Fibroblast of upper back skin (primary cell): ENCODE measurements around the gene VPS45.
"Not testable (repeated sequence)": the region's sequence is repeated elsewhere in the genome, so short reads cannot be mapped to it uniquely, and the experiment has no call there.

Experiments
- DNase-seq: peaks from one replicate; pipeline ENCODE4 v3.0.0-alpha.2; 2013

The VPS45 gene

DNA sequence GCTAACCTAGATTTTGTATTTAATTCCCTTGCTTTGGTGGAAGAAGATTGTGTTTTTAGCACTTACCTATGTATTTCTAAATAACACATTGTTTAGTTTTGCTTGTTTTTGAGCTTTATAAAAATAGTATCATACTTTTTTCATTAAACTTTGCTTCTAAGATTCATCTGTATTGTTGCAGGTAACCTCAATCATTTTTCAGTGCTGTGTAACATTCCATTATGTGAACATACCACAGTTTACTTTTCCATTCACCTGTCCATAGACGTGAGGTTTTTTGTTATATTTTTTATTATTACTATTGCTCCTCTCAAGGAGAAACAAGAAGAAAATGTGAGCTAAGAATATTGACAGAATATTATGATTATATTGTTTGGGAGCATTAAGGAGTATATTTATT is 67.0 kb downstream of the VPS45 start:
- no peak for DNase-seq

DNA sequence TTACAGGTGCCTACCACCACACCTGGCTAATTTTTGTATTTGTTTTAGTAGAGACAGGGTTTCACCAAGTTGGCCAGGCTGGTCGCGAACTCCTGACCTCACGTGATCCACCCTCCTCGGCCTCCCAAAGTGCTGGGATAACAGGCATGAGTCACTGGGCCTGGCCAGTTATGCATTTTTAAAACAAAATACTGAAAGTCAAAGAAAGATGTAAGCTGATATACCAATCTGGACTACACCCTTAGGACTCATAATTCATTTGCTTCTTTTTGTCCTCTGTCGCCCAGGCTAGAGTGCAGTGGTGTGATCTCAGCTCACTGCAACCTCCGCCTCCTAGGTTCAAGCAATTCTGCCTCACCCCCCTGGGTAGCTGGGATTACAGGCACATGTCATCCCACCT is 67.8 kb downstream of the VPS45 start:
- DNase-seq: not testable (repeated sequence)

DNA sequence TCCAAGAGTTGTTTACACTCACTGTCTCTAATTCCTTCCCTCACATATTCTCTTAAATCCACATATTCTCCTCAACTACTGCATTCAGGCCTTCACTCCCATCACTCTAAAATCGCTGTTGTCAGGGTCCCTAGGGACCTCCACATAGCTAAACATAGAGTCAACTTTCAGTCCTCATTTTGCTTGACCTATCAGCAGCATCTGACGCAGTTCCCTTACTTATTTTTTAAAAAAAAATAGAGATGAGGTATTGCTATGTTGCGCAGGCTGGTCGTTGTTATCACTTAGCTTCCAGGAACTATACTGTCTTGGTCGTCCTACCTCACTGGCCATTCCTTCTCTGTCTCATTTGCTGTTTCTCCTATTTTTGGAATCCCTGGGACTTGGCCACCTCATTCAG is 70.5 kb downstream of the VPS45 start:
- no peak for DNase-seq

DNA sequence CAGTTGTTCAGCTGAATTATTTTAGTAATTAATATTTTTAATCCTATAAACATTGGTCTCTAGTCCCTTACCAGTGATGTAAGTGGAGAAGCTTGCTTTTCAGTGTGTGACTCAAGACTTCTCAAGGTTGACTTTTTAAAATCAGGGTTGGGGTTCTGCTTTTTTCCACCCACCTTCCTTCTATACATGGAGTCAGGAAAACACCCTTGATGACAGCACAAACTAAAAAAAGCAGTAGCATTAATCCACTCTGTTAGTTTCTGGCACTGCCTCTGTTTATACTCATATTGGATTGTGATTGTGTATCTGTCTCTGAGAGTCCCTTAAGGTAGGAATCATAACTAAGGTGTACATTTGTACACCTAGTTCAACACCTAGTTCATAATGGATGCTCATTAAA is 73.9 kb downstream of the VPS45 start:
- no peak for DNase-seq

DNA sequence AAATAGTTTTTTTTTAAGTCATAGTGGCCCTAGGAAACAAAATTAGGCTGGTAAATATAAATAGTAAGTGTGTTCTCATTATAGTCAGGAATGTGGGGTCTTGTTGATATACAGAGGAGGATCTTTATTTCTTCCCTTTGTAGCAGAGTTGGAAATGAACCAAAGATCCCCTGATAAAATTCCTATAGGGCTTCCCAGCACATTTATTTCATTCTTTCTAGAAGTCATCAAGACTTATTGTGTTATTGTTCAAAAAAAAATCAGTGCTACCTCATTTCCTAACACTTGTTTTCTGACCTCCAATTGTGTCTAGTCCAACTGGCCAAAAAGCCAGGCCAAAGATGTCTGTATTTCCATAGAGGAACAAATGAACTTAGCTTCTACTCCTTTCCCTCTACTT is 74.5 kb downstream of the VPS45 start:
- DNase-seq: no peak

DNA sequence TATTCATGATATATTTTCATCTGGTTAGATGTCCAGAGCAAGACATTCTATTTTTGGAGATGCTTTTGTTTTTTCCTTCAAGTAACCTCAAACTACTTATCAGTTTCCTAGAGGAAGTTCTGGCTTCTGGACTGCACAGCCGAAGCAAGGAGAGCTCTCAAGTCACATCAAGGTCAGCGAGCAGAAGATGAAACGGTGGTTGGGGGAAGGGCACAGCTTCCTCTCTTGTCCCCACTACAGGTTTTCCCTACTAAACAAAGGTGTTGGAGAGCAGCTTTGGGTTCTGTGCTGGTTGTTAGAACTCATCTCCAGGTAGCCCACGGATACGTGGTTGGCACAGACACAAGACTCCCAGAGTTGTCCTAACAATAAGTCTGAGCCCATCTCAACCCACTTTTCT is 77.0 kb downstream of the VPS45 start:
- DNase-seq: no peak

DNA sequence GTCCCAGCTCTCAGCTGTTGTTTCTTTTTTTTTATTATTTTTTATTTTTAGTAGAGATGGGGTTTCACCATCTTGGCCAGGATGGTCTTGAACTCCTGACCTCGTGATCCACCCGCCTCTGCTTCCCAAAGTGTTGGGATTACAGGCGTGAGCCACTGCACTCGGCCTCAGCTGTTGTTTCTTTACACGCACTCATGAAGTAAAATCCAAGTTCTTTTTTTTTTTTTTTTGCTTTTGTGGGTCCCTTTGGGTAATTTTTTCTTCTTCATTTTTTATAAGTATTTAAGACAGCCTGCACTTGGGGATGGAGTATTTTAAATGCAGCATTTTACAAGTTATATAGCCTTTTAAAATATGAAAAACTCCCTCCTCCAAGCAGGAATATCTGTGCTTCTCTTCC is 78.4 kb downstream of the VPS45 start:
- not testable (repeated sequence) for DNase-seq

DNA sequence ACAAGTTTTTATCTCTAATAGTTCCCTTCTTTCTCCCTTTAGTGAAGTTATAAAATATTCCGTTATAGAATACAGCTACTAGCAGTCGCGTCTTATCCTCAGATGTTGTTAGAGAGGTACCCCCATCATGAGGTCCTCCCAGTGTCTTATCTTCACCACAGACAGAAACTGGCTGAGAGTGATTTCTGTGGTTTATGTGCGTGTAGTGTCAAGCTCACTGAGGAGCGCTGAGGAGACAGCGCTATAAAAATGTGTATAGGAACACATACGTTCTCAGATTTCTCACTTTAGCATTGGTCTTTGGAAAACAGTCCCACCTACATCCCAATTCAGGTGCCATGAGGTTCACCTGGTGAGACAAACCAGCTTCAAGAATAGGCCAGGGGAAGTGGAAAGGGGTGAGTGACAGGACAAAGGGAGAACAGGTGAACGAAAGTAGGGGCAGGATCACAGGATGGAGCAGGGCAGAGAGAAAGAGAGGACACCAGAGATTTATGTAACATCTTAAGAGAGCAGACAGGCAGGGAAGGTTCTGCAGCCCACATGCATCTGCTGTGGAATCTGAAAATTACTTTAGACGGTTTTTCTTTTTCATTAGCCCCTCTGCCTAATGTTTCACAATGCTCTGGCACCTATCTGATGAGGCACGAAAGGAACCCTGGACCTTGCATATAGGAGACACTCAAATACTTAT is 79.4 kb downstream of the VPS45 start:
- DNase-seq: no peak

DNA sequence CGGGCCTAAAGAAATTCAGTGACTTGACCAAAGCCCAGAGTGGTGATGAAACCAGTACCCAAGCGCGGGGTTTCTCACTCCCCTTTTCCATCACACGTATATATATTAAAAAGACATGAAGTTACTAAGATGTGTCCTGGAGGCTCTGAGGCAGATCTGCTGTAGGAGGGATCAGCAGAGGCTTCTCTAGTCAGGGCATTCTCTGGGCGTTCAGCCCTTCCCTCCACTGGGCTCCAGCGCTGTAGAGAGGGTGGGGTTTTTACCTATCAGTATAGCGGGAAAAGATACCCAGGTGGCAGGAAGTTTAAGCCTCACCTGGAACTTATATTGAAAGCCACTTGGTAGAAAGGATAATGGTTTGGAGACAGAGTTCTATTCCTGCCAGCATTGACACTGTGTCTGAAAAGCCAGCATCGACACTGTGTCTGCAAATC is 81.3 kb downstream of the VPS45 start:
- DNase-seq: peak; percentile 51

DNA sequence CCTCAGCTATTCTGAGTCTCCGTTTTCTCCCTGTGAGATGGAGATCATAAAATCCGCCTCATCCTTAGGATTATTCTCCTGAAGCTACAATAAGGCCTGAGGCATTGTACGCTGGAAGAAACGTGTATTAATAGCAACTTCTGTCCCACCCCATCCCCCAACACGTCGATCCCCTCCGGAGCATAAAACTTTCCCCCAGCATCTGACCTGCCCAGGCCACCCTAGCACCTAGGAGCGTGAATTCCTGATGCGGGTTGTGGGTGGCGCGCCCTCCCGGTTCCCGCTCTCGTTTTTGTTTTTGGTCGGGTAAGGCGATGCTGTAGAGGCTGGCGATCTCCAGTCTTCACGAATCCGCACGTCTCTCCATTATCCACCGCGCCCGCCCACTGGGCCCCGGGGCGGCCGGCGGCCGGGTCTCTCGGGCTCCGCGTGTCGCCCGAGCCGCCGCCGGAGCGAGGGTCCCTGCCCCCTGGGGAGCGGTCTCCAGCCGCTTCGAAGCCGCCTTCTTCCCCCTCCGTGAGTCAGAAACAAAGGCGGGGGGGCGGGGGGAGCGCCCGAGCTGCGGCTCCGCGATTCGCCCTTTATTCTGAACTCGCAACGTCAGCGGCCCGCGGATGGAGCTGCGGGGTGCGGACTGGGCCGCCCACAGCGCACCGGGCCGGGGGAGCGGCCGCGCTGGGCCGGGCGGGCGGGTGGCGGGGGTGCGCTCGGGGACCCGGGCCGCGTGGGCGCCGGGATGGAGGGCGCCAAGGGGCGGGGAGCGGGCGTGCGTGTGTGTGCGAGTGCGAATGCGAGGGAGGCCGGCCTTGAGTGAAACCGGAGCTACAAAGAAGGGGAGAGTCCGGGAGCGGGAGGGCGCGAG is 81.9 kb downstream of the VPS45 start, which contains the start of gene PLEKHO1:
Gene PLEKHO1 (plus strand): TSS at position 646 of the 862 bp plus-strand sequence. CDS start 342 bp downstream, outside the sequence.
- peak; percentile 88 for DNase-seq

DNA sequence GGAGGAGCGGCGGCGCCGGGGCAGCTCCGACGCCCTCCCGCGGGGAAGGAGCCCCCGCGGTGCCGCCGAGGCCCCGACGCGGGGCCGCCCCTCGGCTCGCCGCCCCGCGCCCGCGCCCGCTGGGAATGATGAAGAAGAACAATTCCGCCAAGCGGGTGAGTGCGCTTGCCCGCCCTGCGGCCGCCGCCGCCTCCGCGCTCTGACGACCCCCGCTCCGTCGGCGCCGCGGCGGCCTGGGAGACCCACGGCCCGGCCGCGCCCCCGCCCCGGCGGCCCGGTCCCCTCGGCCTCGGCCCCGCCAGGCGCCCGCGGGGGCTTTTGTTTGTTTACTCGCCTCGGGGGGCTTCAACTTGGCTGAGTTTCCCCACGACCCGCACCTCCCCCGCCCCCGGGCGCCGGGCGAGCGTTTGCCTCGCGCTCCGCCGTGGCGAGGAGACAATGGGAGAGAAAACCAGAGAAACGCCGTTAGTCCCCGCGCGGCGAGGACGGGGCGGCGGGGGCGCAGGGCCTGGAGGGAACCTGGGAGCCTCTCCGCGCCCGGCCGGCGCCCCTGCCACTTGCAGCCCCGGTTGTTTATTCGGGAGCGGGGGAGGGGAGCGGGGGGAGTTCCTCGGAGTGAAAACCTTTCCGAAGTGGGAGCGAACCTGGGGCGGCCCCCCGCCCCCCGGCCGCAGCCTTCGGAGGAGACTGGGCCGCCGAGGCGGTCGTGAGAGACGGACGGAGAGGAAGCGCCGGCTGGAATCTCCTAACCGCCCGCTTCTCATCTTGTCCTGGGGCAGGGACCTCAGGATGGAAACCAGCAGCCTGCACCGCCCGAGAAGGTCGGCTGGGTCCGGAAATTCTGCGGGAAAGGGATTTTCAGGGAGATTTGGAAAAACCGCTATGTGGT is 82.8 kb downstream of the VPS45 start:
- no peak for DNase-seq

DNA sequence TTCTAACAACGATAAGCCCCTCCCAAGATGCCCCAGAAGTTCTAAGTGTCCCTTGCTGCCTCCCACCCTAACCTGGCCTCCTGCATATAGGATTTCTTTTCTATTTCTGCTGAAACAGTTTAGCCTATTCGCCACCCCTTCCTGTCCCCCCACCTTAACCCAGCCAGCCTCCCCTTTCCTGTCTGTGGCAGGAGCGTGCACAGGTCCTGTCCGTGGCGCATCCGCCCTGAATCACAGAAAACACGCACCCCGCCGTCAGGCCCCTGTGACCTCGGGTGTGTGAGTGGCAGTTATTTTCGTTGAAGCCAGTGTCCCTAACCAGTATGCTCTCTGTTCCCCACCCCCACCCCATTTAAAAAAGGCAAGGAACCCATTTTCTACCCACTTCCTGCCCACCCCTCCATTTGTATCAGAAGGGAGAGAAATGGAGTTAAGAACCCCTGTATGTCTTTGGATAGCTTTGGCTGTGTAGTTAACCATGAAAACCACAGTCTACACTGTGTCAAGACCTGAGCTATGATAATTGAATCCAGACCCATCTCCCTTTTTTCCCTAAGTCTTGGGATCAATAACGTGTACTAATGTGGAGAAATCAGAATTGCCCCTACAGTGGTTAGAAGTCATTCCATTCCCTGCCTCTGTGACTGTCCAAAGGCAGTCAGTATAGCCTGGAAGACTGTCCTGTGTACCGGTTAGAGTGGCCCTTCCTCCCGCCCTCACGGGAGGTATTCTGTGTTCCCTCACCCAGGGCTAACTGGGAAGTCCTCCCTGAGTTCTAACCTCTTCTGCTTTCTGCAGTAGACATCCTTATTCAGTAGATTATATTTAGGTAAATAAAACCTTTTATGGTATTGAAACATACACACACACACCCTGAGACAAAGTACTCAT is 84.0 kb downstream of the VPS45 start:
- DNase-seq: peak; percentile 66

DNA sequence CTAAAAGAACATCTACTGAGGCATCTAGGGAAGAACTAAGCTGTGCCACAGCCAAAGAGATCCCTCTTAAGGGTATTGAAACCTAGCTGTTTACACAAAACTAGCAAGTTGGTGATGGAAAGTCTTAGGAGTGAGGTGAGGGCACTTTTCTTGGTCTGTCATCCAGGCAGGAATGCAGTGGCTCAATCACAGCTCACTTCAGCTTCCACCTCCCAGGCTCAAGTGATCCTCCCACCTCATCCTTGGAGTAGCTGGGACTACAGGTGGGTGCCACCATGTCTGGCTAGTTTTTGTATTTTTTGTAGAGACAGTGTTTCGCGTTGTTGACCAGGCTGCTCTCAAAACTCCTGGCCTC is 84.6 kb downstream of the VPS45 start:
- DNase-seq: no peak

DNA sequence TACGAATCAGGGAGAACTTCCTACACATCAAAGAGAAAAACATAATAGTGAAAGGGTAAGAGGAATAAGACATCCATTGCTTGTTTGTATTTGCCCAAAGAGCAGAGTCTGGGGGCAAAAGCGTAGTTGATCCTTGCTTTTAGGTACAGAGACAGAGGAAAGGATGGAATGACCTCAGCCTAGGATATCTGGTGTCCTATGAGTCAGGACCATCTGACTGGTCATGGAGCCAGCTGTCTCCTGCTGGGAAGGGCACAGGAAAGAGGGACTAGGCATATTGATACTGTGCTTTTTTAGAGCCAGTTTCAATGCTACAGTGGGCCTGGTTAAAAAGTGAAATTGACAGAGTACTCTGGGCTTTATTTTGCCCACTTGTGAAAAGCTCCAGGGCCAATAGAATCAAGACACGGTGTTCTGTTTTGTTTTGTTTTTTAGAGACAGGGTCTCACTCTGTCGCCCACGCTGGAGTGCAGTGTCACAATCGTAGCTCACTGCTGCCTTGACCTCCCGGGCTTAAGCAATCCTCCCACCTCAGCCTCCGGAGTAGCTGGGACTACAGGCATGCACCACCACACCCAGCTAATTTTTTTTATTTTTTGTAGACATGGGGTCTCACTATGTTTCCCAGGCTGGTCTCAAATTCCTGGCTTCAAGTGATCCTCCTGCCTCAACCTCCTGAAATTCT is 85.3 kb downstream of the VPS45 start:
- DNase-seq: peak; percentile 45

DNA sequence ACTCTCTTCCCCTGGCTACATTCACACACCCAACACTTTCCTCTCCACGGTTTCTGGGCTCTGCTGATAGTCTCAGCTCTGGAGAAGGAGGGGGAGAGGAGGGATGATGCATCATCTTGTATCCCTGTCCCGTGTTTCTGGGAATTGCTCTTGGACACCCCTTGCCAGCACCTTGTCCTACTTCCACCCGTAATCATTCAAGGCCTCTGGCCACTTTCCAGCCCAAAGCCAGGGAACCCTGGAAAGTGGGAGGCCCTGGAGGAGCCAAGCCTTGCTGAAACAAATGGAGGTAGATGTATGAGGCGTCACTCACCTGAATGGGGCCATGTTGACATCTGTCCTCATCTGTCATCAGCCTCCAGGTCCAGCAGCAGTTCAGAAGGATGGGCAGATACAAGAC is 86.6 kb downstream of the VPS45 start:
- no peak for DNase-seq

DNA sequence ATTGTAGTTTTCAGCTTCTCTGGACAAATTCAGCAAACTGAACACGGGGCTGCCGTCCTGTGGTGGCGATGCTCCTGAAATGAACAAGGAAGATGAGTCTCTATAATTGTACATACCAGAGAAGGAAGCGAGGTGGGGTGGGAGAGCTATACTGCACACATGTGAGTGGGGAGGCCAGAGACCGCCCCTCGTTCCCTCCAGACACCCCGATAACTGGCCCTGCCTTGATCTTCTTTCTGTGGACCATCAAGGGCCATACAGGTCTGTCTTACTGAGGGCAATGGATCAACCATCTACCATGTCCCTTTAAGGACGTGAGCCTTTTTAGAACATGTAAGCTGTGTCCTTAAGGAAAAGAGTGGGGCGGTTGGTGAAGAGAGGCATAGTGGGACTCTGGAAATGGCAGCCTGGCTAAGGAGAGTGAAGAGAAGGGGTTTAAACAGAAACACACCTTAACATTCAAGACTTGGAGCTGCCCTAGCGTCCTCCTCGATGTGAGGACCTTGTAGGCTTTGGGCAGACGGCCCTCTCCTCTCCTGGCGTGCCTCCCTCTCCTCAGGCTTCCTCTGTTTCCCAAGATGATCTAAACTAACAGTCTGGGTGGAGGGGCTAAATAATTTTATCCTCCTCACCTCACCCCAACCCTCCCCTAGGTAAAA is 88.0 kb downstream of the VPS45 start:
- no peak for DNase-seq

DNA sequence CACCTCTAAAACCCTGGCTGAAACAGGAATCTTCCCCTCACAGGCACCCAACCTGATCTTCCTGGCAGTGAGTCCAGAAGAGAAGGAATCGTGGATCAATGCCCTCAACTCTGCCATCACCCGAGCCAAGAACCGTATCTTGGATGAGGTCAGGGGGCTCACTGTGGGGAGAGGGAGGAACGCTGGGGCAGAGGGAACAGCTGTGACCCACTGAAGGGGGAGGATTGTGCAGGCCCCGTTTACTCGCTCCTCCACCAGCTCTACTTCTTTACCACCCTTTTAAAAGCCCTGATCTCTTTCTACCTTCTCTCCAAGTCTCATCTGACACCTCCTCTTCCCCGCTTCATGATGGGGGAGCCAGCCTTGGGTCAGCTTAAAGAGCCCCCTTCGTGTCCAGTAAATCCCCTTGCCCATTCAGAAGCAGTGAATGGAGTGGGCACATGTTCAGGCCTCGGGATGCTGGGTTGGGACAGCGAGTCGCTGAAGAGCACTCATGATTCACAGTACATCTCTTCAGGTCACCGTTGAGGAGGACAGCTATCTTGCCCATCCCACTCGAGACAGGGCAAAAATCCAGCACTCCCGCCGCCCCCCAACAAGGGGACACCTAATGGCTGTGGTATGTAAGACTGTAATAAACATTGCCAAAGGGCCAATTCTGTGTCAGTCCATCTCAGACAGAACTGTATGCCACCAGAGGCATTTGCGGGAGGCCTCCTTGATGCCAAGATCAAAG is 89.5 kb downstream of the VPS45 start:
- DNase-seq: peak; percentile 64

DNA sequence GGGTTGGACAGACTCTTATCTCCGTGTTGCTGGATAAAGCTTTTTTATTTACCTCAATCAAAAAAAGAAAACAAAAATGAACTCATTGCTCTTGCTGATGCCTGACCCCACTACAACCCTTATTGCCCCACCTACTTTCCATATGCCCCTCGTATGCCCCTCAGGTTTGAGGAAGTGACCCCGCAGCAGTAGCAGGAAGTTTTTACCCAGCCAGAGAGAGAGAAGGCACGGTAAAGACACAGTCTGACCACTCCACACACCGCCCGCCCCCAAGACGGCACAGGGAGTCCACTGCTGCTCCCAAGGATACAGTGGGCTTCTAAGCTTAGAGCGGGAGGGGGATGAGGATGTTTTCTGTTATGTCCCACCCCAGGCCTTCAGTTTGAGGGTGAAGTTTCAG is 92.0 kb downstream of the VPS45 start:
- DNase-seq: no peak

DNA sequence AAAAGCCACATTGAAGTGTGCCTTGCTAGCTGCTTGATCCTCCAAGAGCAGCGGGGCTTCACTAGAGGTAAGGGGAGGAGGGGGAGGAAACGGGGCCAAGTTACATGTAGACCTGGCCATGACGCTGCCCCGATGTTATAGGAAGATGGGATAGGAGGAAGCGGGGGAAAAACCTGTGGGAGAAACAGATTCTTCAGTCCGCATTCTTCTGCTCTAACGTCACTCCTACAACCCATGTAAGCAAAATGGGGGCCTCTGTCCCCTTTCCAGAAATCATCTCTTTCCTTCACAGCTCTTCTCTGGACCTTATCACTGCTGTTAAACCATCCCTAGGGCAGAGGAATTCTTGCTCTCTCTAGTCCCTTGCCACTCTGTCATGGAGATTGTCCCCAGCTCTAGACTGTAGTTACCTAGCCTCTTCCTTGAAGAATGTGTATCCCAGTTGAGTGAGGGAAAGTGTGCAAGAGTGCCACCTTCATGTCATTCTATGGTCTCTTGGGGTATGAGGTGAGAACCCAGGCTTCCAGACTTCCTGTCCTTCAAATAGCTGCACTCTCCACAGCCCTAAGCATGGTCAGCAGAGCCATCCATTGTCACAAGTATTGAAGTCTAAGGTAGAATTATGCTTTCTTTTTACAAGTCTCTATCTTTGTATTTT is 93.5 kb downstream of the VPS45 start:
- peak; percentile 74 for DNase-seq
